ENCODE data around the gene TH. TPM values are rescaled to one million over a fixed set of nuclear protein-coding genes. Genes with fewer than 3 reads are reported as not detected.

Gene TH
- total and polyA plus RNA-seq, 2 of the 4 experiments (the other 2 are of a cell fraction): 0.10 TPM; not detected in 1

DNA sequence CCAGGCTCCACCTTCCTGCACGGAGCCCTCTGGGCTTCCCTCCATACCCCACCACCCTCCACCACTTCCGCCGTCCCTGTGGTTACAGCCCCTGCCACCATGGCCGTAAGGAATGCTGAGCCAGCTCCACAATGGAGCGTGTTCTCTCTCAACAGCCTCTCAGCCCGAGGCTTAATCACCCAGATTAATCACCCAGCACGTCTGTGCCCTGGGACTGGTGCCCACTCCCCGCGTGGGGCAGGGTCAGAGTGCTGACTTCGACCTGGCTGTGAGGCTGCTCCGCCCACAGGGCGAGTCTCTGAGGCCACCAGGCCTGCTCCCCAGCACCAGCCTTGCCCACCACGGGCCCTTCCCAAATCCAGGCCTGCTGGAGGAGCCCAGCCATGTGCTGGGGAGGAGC is 4.0 kb upstream of the TH start:
- Histone ChIP-seq H4K5ac (ENCODE audit: low read depth, low read length) (no peak overlapping the region), H3K56ac (ENCODE audit: extremely low read depth, insufficient read depth, low read length) (no peak overlapping the region), H4K8ac (ENCODE audit: low read depth in 2 of 2, low read length in 2 of 2) (no peak overlapping the region), H3K9me1 (ENCODE audit: insufficient read depth, low read length) (peaks cover 6% of the 10 kb centered on the region), H3K36me3 (ENCODE audit: control insufficient read depth, insufficient read depth, low read length) (no peaks in the 10 kb centered on the region), H2BK20ac (ENCODE audit: low read depth, low read length) (no peak overlapping the region), H4K91ac (ENCODE audit: insufficient read depth, low read depth, low read length) (no peak overlapping the region), H3K9ac (ENCODE audit: low read depth, low read length) (no peak overlapping the region), H3K9me3 (ENCODE audit: control insufficient read depth, insufficient read depth, low read length) (no peaks in the 10 kb centered on the region), H3K4me2 (ENCODE audit: low read depth, low read length) (no peak overlapping the region), H3K27ac (ENCODE audit: insufficient read depth, low read length) (no peak overlapping the region), H2BK5ac (ENCODE audit: low read depth, low read length, poor library complexity, severe bottlenecking) (no peak overlapping the region), H3K4ac (ENCODE audit: low read depth, low read length) (no peak overlapping the region), H2AK5ac (ENCODE audit: low read depth, low read length) (no peak overlapping the region), H3K27me3 (ENCODE audit: control insufficient read depth, insufficient read depth, low read length) (peaks cover 5% of the 10 kb centered on the region; the same call in 1 of the 2 replicates), H3K4me1 (ENCODE audit: control insufficient read depth, insufficient read depth, low read length) (no peaks in the 10 kb centered on the region), H3K79me1 (ENCODE audit: low read depth in 1 of 2, low read length in 2 of 2) (no peaks in the 10 kb centered on the region), H2BK15ac (ENCODE audit: low read depth, low read length) (no peak overlapping the region), H2BK120ac (ENCODE audit: low read depth, low read length) (no peak overlapping the region), H3K23ac (ENCODE audit: low read depth, low read length) (no peak overlapping the region), H4K20me1 (ENCODE audit: insufficient read depth, low read length) (no peaks in the 10 kb centered on the region), H3K18ac (ENCODE audit: low read depth, low read length) (no peak overlapping the region), H2AK9ac (replicated peaks; ENCODE audit: low read depth, low read length, poor library complexity) (peak overlapping the region; percentile 70), H2AFZ (replicated peaks; ENCODE audit: low read length, poor library complexity) (peak overlapping the region; percentile 68), H3K14ac (replicated peaks; ENCODE audit: low read depth, low read length) (no peak overlapping the region), H3K4me3 (ENCODE audit: insufficient read depth, low read depth, low read length) (no peak overlapping the region)
- intact Hi-C loops (cut with micrococcal nuclease): no loop called here
- TF ChIP-seq, protein P1, sequence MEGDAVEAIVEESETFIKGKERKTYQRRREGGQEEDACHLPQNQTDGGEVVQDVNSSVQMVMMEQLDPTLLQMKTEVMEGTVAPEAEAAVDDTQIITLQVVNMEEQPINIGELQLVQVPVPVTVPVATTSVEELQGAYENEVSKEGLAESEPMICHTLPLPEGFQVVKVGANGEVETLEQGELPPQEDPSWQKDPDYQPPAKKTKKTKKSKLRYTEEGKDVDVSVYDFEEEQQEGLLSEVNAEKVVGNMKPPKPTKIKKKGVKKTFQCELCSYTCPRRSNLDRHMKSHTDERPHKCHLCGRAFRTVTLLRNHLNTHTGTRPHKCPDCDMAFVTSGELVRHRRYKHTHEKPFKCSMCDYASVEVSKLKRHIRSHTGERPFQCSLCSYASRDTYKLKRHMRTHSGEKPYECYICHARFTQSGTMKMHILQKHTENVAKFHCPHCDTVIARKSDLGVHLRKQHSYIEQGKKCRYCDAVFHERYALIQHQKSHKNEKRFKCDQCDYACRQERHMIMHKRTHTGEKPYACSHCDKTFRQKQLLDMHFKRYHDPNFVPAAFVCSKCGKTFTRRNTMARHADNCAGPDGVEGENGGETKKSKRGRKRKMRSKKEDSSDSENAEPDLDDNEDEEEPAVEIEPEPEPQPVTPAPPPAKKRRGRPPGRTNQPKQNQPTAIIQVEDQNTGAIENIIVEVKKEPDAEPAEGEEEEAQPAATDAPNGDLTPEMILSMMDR (conservative IDR thresholded peaks at IDR 0.05; ENCODE audit: low read depth, low read length): no peak
- TF ChIP-seq SMC3 (IDR thresholded peaks at IDR 0.05; ENCODE audit: low read depth, low read length) (no peak), RFX5 (IDR thresholded peaks at IDR 0.05; ENCODE audit: low read depth, low read length) (no peak), MAFK (IDR thresholded peaks at IDR 0.05; ENCODE audit: low read depth, low read length) (peak; percentile 68)
- TF ChIP-seq, protein P2, sequence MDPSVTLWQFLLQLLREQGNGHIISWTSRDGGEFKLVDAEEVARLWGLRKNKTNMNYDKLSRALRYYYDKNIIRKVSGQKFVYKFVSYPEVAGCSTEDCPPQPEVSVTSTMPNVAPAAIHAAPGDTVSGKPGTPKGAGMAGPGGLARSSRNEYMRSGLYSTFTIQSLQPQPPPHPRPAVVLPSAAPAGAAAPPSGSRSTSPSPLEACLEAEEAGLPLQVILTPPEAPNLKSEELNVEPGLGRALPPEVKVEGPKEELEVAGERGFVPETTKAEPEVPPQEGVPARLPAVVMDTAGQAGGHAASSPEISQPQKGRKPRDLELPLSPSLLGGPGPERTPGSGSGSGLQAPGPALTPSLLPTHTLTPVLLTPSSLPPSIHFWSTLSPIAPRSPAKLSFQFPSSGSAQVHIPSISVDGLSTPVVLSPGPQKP (IDR thresholded peaks at IDR 0.05; ENCODE audit: borderline replicate concordance, low read depth, low read length): no peak
- WGBS, 2 experiments (ENCODE audit: extremely low coverage in 2 of 2, insufficient read length in 1 of 2): 55% methylated on average over 4 of the region's 13 CpGs; no CpG with 5 or more reads in 1 of the 2 experiments
- peak; percentile 35; the same call in 1 of the 2 replicates for ATAC-seq (ENCODE audit: low read depth)
- peak; percentile 52 for DNase-seq
- ChIA-PET POLR2A (ENCODE audit: unreplicated experiment) (no interaction called here), CTCF (no interaction called here)
- dilution Hi-C loops (cut with HindIII; ENCODE audit: low sequenced_read_pairs, unreplicated experiment): no loop called here
- no TSS peak for BruUV-seq (replicated peaks)
- in situ Hi-C loops (cut with MboI; ENCODE audit: low sequenced_read_pairs): loop anchor here (25.0 kb wide), 1 partner anchor 712 kb away; the partner anchor contains the start of gene CDKN1C
